BJ (cell line): ENCODE measurements around the gene SLC8B1. TPM values are rescaled to one million over a fixed set of nuclear protein-coding genes. Genes with fewer than 3 reads are reported as not detected.

Source experiments
- CTCF ChIA-PET: fragments of 350-600 bp; formaldehyde crosslinking; extraction: SDS; loops from one replicate; lab custom pipeline; 2021; ENCODE audit warnings: antibody characterized with exemption, inconsistent platforms; lab: Yijun Ruan, JAX
- POLR2A ChIA-PET: fragments of 300-600 bp; sonication (Branson Sonifier 250); formaldehyde crosslinking; extraction: SDS; loops from one replicate; lab custom pipeline; 2021; ENCODE audit warnings: antibody characterized with exemption; lab: Charles Lee
- DNase-seq: peaks from one replicate; pipeline ENCODE4 v3.0.0-alpha.2; 2011; ENCODE audit warnings: low read depth
- H3K27me3 ChIP-seq: 2 replicates; pipeline ENCODE4 v1.6.0; 2011; ENCODE audit warnings: low read length; ENCODE audit not compliant: control insufficient read depth, insufficient read depth
- H3K36me3 ChIP-seq: 2 replicates; pipeline ENCODE4 v1.5.1; 2011; ENCODE audit warnings: low read length; ENCODE audit not compliant: control insufficient read depth, insufficient read depth
- H3K4me3 ChIP-seq: 2 replicates; pipeline ENCODE4 v1.5.1; 2011; ENCODE audit warnings: low read depth, mild to moderate bottlenecking, control low read depth, low read length
- polyA plus RNA-seq: library from polyadenylated mRNA; depleted of rRNA; stranded (reverse); fragments of >200 nt; gene quantifications from 2 replicates; pipeline ENCODE4 v1.2.3, GENCODE V29; 2011
- TF ChIP-seq, protein P1 (sequence below): IDR thresholded peaks from 2 replicates; pipeline ENCODE4 v1.5.1; 2011; ENCODE audit warnings: low read depth, mild to moderate bottlenecking, control low read depth, inconsistent platforms, low read length, moderate library complexity; ENCODE audit not compliant: insufficient read depth

Gene SLC8B1
- polyA plus RNA-seq, 1 experiment, result 27.3 TPM

DNA sequence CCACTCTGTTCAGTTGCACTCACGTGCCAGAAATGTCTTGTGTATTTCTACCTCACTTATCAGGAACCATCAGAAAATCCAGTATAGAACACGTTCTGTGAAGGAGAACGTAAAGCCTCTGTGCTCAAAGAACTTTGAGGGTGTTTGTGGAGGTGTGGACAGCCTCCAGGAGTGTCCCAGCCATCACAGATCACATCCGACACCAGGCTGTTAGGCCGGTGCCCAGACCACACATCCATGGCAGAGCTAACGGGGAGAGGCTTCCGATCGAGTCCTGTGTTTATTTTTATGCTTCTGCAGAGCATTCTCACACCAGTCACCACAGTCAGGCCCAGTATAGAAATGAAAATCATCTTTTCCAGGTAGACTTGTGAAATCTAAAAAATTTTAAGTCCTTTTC is 60.1 kb downstream of the SLC8B1 start:
- Histone ChIP-seq H3K4me3 (no peak overlapping the region), H3K27me3 (no peaks in the 10 kb centered on the region), H3K36me3 (peaks cover 29% of the 10 kb centered on the region)
- TF ChIP-seq, protein P1, sequence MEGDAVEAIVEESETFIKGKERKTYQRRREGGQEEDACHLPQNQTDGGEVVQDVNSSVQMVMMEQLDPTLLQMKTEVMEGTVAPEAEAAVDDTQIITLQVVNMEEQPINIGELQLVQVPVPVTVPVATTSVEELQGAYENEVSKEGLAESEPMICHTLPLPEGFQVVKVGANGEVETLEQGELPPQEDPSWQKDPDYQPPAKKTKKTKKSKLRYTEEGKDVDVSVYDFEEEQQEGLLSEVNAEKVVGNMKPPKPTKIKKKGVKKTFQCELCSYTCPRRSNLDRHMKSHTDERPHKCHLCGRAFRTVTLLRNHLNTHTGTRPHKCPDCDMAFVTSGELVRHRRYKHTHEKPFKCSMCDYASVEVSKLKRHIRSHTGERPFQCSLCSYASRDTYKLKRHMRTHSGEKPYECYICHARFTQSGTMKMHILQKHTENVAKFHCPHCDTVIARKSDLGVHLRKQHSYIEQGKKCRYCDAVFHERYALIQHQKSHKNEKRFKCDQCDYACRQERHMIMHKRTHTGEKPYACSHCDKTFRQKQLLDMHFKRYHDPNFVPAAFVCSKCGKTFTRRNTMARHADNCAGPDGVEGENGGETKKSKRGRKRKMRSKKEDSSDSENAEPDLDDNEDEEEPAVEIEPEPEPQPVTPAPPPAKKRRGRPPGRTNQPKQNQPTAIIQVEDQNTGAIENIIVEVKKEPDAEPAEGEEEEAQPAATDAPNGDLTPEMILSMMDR, result no peak
- DNase-seq, result no peak
- ChIA-PET POLR2A (no interaction called here), CTCF (interaction anchor here (0.6 kb wide), 1 partner anchor 18 kb away, joined by 3 read pairs; no protein-coding TSS in a partner anchor)

DNA sequence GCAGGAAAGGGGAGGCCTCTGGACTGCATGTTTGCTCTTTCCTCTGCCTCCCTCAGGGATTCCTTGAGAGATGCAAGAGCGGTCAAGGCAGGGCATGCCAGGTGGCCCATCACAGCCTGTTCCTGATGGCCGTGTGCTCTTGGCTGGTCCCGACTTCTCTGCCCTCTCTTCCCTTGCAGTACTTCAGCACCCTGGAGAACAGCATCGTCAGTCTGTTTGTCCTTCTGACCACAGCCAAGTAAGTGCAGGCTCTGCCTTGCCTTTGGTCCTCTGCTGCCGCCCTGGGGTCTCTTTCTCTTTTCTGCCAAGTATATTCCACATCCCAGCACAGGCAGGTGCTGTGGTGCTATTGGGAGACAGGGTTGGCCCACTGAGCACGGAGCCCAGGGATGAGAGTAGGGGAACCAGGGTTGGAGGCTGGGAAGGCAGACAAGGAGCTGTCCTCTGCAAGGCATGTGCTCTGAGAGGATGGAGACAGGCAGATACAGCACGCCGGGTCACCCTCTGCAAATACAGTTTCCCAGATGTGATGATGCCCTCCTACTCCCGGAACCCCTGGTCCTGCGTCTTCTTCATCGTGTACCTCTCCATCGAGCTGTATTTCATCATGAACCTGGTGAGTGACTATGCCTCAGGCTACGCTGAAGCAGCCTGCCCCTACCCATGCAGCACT is 61.7 kb downstream of the SLC8B1 start:
- TF ChIP-seq, protein P1, result no peak
- Histone ChIP-seq H3K36me3 (peaks cover 29% of the 10 kb centered on the region), H3K27me3 (no peaks in the 10 kb centered on the region), H3K4me3 (no peak overlapping the region)
- no peak for DNase-seq
- ChIA-PET CTCF (no interaction called here), POLR2A (no interaction called here)

DNA sequence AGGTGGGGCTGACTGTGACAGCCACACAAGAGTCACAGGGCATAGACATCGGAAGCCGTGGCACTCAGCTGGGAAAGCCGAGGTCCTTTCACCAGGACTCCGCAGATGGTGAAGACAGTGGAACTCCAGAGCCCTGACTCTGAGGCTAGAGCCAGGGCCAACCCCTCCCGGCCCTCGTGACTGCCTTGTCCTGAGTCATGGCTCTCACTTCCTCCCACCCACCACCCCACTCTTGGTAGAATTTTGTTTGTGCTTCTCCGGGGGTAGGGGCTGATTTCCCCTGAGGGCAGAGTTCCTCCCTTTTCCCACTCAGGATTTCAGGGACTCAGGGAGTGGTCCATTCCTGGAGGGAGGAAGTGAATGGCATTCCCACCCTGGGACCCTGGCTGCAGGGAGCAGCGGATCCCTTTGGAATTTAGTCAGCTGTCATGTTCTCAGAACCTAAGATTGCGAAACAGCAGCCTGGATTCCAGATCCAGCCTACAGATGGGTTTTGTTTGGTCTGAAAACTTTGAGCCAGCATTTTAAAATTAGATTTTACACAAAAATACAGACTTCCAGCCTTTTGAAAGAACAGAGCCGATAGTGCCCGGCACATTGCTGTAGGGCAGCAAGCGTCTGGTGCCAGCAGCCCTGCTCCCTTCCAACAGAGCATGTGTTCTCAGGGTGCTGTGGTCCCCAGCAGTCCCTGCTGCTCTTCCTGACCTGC is 62.9 kb downstream of the SLC8B1 start:
- DNase-seq, result peak; percentile 52
- Histone ChIP-seq H3K36me3 (peaks cover 29% of the 10 kb centered on the region), H3K27me3 (no peaks in the 10 kb centered on the region), H3K4me3 (no peak overlapping the region)
- TF ChIP-seq, protein P1, result no peak
- ChIA-PET CTCF (interaction anchor here (1.1 to 1.3 kb wide), 2 partner anchors 11 to 12 kb away, joined by 3 read pairs; no protein-coding TSS in a partner anchor), POLR2A (no interaction called here)

DNA sequence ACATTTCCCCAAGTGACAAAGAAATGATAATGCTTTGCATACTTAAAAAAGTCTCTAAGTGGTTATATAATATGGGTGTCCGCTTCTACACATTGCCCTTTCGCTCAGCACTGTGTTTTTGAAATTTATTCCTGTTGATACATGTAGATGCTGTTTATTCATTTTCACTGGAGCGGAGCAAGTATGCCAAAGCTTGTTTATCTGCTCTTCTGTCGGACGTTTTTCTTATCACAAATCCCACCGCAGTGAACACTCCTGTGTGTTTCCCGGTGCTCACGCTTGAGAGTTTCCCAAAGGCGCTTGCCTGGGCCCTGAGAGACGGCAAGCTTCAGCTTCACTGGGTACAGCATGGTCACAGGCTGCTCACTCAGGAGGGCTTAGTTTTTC is 63.5 kb downstream of the SLC8B1 start:
- ChIA-PET POLR2A (no interaction called here), CTCF (interaction anchor here (1.1 to 1.3 kb wide), 2 partner anchors 10 to 11 kb away, joined by 3 read pairs; no protein-coding TSS in a partner anchor)
- Histone ChIP-seq H3K36me3 (peaks cover 29% of the 10 kb centered on the region), H3K27me3 (no peaks in the 10 kb centered on the region), H3K4me3 (no peak overlapping the region)
- no peak for DNase-seq
- TF ChIP-seq, protein P1, result no peak

DNA sequence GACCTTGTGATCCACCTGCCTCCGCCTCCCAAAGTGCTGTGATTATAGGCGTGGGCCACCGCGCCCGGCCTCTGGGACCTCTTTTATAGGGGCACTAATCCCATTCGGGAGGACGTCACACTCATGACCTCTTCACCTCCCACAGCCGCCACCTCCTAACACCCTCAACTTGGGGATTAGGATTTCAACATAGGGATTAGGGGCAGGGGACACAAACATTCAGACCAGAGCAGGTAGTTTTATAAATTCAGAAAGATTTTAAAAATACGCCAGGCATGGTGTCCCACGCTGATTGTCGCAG is 64.2 kb downstream of the SLC8B1 start:
- CTCF ChIA-PET, result no interaction called here
- H3K27me3 ChIP-seq, result no peaks in the 10 kb centered on the region
- H3K36me3 ChIP-seq, result peaks cover 28% of the 10 kb centered on the region
- H3K4me3 ChIP-seq, result no peak overlapping the region
- DNase-seq, result no peak
- POLR2A ChIA-PET, result no interaction called here
- TF ChIP-seq, protein P1, result no peak
